KMS-11 (cell line): ENCODE data around the gene SLC2A2.

ENCODE experiments used
- H2AFZ ChIP-seq: fragments of 200-600 bp; sonication (generic); 2 replicates; pipeline ENCODE4 v1.6.1; 2016; ENCODE audit warnings: antibody characterized with exemption, mixed run types, low read depth
- H3K27ac ChIP-seq: fragments of 200-600 bp; sonication (generic); 2 replicates; pipeline ENCODE4 v1.6.1; 2016; ENCODE audit warnings: mild to moderate bottlenecking, mixed run types
- H3K27me3 ChIP-seq: fragments of 200-600 bp; sonication (generic); 2 replicates; pipeline ENCODE4 v1.6.1; 2017; ENCODE audit warnings: mild to moderate bottlenecking, low read depth, mixed run types, moderate library complexity; ENCODE audit not compliant: insufficient read depth
- H3K36me3 ChIP-seq: fragments of 200-600 bp; sonication (generic); 2 replicates; pipeline ENCODE4 v1.6.1; 2017; ENCODE audit warnings: mild to moderate bottlenecking, mixed run types; ENCODE audit not compliant: insufficient read depth
- H3K4me1 ChIP-seq: fragments of 200-600 bp; sonication (generic); 2 replicates; pipeline ENCODE4 v1.6.1; 2016; ENCODE audit warnings: mild to moderate bottlenecking, low read depth, mixed run types; ENCODE audit not compliant: poor library complexity, severe bottlenecking
- H3K4me2 ChIP-seq: fragments of 200-600 bp; sonication (generic); 2 replicates; pipeline ENCODE4 v1.7.0; 2016; ENCODE audit warnings: mild to moderate bottlenecking, mixed run types
- H3K4me3 ChIP-seq: fragments of 200-600 bp; sonication (generic); IDR thresholded peaks from 2 replicates; pipeline ENCODE4 v1.6.1; 2017; ENCODE audit warnings: low read depth, low read length, mixed read lengths; ENCODE audit not compliant: insufficient read depth
- H3K79me2 ChIP-seq: fragments of 200-600 bp; sonication (generic); 2 replicates; pipeline ENCODE4 v1.6.1; 2016; ENCODE audit warnings: low read depth, mixed run types; ENCODE audit not compliant: insufficient read depth
- H3K9ac ChIP-seq: fragments of 200-600 bp; sonication (generic); 2 replicates; pipeline ENCODE4 v1.6.1; 2016; ENCODE audit warnings: mild to moderate bottlenecking, mixed run types
- H4K20me1 ChIP-seq: fragments of 200-600 bp; sonication (generic); 2 replicates; pipeline ENCODE4 v1.6.1; 2016; ENCODE audit warnings: mild to moderate bottlenecking, mixed run types; ENCODE audit not compliant: insufficient read depth
- CTCF ChIP-seq: fragments of 200-600 bp; sonication (generic); conservative IDR thresholded peaks from 2 replicates; pipeline ENCODE4 v1.6.1; 2017; ENCODE audit warnings: low read depth, mild to moderate bottlenecking, antibody characterized with exemption, low read length, moderate library complexity, mixed read lengths

Gene SLC2A2

GRCh38 chr3:171021377-171021776 is 5.1 kb downstream of the SLC2A2 start:
- H4K20me1 ChIP-seq, result no peaks in the 10 kb centered on the region
- H3K9ac ChIP-seq, result no peak overlapping the region
- no peak overlapping the region for H3K4me2 ChIP-seq
- no peaks in the 10 kb centered on the region for H3K27me3 ChIP-seq
- no peak overlapping the region for H3K4me3 ChIP-seq
- no peak overlapping the region for H3K27ac ChIP-seq
- H3K4me1 ChIP-seq, result no peaks in the 10 kb centered on the region
- TF ChIP-seq CTCF, result no peak
- H2AFZ ChIP-seq, result no peak overlapping the region
- no peaks in the 10 kb centered on the region for H3K36me3 ChIP-seq
- no peaks in the 10 kb centered on the region for H3K79me2 ChIP-seq

- no peak overlapping the region for H3K9ac ChIP-seq
- H3K4me2 ChIP-seq, result no peak overlapping the region
- H3K27ac ChIP-seq, result no peak overlapping the region
- no peak for TF ChIP-seq CTCF
- no peak overlapping the region for H2AFZ ChIP-seq
- H3K4me1 ChIP-seq, result no peaks in the 10 kb centered on the region
- no peaks in the 10 kb centered on the region for H4K20me1 ChIP-seq
- H3K79me2 ChIP-seq, result no peaks in the 10 kb centered on the region
- H3K36me3 ChIP-seq, result no peaks in the 10 kb centered on the region
- no peak overlapping the region for H3K4me3 ChIP-seq
- no peaks in the 10 kb centered on the region for H3K27me3 ChIP-seq
Measured at GRCh38 chr3:171018156-171018935, 8.2 kb downstream of the SLC2A2 start.

GRCh38 chr3:171013822-171014748 is 12.4 kb downstream of the SLC2A2 start:
- H3K79me2 ChIP-seq, result no peaks in the 10 kb centered on the region
- H2AFZ ChIP-seq, result no peak overlapping the region
- no peaks in the 10 kb centered on the region for H3K27me3 ChIP-seq
- H3K4me2 ChIP-seq, result no peak overlapping the region
- H3K36me3 ChIP-seq, result no peaks in the 10 kb centered on the region
- H3K4me3 ChIP-seq, result no peak overlapping the region
- no peaks in the 10 kb centered on the region for H3K4me1 ChIP-seq
- H3K9ac ChIP-seq, result no peak overlapping the region
- H3K27ac ChIP-seq, result no peak overlapping the region
- H4K20me1 ChIP-seq, result no peaks in the 10 kb centered on the region
- no peak for TF ChIP-seq CTCF

- no peaks in the 10 kb centered on the region for H4K20me1 ChIP-seq
- no peaks in the 10 kb centered on the region for H3K79me2 ChIP-seq
- H3K27me3 ChIP-seq, result no peaks in the 10 kb centered on the region
- H3K9ac ChIP-seq, result no peak overlapping the region
- H3K27ac ChIP-seq, result no peak overlapping the region
- no peak overlapping the region for H3K4me3 ChIP-seq
- H3K36me3 ChIP-seq, result no peaks in the 10 kb centered on the region
- no peak overlapping the region for H3K4me2 ChIP-seq
- no peaks in the 10 kb centered on the region for H3K4me1 ChIP-seq
- H2AFZ ChIP-seq, result no peak overlapping the region
- TF ChIP-seq CTCF, result no peak
Measured at GRCh38 chr3:171011873-171012336, 14.6 kb downstream of the SLC2A2 start.
